RWPE2 (cell line): Measurements from ENCODE around the gene SUPT3H.

Source experiments
- ATAC-seq: fragments of 200-7000 bp; cut with Tn5 transposase; 3 replicates; pipeline ENCODE4 v1.9.1; 2021; ENCODE audit warnings: low read depth
- DNase-seq: peaks from one replicate; pipeline ENCODE4 v3.0.0-alpha.2; 2020; ENCODE audit warnings: low spot score
- H3K27ac ChIP-seq: fragments of 450-650 bp; 2 replicates; pipeline ENCODE4 v1.5.1; 2017; ENCODE audit warnings: mild to moderate bottlenecking; ENCODE audit not compliant: poor library complexity, severe bottlenecking
- H3K27me3 ChIP-seq: fragments of 250-450 bp; sonication (Bioruptor Pico); 2 replicates; pipeline ENCODE4 v1.5.1; 2021; ENCODE audit warnings: mild to moderate bottlenecking, moderate library complexity; ENCODE audit not compliant: insufficient read depth, poor library complexity, severe bottlenecking
- H3K36me3 ChIP-seq: fragments of 250-450 bp; sonication (Bioruptor Pico); 2 replicates; pipeline ENCODE4 v1.5.1; 2020; ENCODE audit warnings: low read depth, mild to moderate bottlenecking, moderate library complexity
- H3K4me1 ChIP-seq: fragments of 250-450 bp; sonication (Bioruptor Pico); 2 replicates; pipeline ENCODE4 v1.5.1; 2021; ENCODE audit warnings: mild to moderate bottlenecking, moderate library complexity; ENCODE audit not compliant: insufficient read depth, poor library complexity, severe bottlenecking
- H3K4me3 ChIP-seq: fragments of 250-450 bp; sonication (Bioruptor Pico); 2 replicates; pipeline ENCODE4 v1.5.1; 2021; ENCODE audit warnings: mild to moderate bottlenecking, moderate library complexity; ENCODE audit not compliant: severe bottlenecking
- H3K9me3 ChIP-seq: fragments of 250-450 bp; sonication (Bioruptor Pico); 2 replicates; pipeline ENCODE4 v1.5.1; 2021; ENCODE audit warnings: mild to moderate bottlenecking, moderate library complexity; ENCODE audit not compliant: severe bottlenecking
- TF ChIP-seq, protein P1 (sequence below): fragments of 450-650 bp; IDR thresholded peaks from one replicate; pipeline ENCODE4 v1.5.1; 2017; ENCODE audit warnings: mild to moderate bottlenecking, moderate library complexity; ENCODE audit not compliant: poor library complexity, severe bottlenecking

Gene SUPT3H

DNA sequence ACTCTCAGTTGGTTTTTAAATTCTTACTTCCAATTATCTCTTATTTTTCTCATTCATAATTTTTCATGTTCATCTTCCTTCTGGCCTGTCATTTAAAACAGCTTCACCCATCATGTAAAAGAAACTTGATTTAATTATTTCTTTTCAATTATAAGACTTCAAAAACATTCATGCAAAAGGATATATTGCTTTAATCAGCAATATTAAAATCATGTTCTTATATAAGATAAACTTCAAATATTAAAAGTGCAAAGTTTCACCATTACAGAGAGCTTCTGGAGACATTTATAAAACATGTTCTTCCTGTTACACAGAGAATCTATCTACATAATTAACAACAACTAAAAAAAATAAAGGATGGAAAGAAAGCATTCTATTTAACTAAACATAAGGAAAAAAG lies 446.3 kb downstream of the SUPT3H start:
- Histone ChIP-seq H3K27me3 (no peaks in the 10 kb centered on the region), H3K4me3 (no peak overlapping the region), H3K9me3 (no peaks in the 10 kb centered on the region), H3K4me1 (no peaks in the 10 kb centered on the region), H3K27ac (no peak overlapping the region), H3K36me3 (no peaks in the 10 kb centered on the region)
- ATAC-seq = no peak
- TF ChIP-seq, protein P1, sequence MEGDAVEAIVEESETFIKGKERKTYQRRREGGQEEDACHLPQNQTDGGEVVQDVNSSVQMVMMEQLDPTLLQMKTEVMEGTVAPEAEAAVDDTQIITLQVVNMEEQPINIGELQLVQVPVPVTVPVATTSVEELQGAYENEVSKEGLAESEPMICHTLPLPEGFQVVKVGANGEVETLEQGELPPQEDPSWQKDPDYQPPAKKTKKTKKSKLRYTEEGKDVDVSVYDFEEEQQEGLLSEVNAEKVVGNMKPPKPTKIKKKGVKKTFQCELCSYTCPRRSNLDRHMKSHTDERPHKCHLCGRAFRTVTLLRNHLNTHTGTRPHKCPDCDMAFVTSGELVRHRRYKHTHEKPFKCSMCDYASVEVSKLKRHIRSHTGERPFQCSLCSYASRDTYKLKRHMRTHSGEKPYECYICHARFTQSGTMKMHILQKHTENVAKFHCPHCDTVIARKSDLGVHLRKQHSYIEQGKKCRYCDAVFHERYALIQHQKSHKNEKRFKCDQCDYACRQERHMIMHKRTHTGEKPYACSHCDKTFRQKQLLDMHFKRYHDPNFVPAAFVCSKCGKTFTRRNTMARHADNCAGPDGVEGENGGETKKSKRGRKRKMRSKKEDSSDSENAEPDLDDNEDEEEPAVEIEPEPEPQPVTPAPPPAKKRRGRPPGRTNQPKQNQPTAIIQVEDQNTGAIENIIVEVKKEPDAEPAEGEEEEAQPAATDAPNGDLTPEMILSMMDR = no peak
- DNase-seq = no peak

DNA sequence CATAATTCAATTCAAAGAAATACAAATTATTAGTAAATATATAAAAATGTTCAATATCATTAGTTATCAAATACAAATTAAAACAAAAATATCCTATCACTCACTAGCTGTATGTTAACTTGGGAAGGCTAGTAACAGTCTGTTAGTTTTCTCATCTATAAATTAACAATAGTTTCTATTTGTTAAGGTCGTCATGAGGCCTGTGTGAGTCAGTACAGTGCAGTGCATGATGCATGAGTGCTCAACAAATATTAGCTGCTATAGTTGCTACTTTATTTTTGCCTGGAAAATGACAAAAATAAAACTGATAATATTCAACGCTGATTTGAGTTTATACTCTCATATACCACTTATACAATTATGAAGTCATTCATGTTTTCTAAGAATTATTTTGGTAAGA lies 451.2 kb downstream of the SUPT3H start:
- DNase-seq = no peak
- Histone ChIP-seq H3K4me3 (no peak overlapping the region), H3K27ac (no peak overlapping the region), H3K9me3 (no peaks in the 10 kb centered on the region), H3K4me1 (no peaks in the 10 kb centered on the region), H3K27me3 (no peaks in the 10 kb centered on the region), H3K36me3 (no peaks in the 10 kb centered on the region)
- TF ChIP-seq, protein P1 = no peak
- peak; percentile 52; the same call in 1 of the 3 replicates for ATAC-seq

DNA sequence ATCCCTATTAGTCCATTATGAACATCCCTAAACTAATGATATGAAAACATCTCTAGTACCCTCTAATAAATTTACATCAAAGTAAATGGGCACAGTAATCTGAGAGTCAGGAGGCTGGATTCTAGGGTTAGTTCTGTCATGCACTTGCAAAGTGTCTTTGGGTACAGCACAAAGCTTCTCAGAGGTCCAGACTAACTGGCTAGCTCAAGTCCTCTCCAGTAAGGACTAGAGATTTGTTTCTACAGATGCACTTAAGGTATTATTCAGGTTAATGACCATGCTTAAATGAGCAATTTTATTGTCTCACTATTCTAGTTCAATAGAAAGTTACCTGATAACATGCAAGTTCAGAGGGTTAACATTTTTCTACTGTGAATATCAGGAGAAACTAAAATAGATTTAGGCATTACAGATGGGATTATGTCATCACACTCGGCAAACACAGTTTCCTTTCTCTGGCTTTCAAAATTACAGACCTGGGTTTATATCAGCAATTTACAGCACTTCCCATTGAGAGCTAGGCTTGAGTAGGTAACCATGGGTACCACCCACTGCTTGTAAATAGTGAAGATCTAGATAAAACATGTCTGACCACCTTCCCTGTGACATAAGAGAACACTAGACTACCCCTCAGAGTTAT lies 452.5 kb downstream of the SUPT3H start:
- H3K4me3 ChIP-seq = no peak overlapping the region
- H3K27me3 ChIP-seq = no peaks in the 10 kb centered on the region
- no peak for DNase-seq
- H3K36me3 ChIP-seq = no peaks in the 10 kb centered on the region
- TF ChIP-seq, protein P1 = no peak
- ATAC-seq = no peak; the same call in 2 of the 3 replicates
- H3K27ac ChIP-seq = no peak overlapping the region
- no peaks in the 10 kb centered on the region for H3K4me1 ChIP-seq
- no peaks in the 10 kb centered on the region for H3K9me3 ChIP-seq

DNA sequence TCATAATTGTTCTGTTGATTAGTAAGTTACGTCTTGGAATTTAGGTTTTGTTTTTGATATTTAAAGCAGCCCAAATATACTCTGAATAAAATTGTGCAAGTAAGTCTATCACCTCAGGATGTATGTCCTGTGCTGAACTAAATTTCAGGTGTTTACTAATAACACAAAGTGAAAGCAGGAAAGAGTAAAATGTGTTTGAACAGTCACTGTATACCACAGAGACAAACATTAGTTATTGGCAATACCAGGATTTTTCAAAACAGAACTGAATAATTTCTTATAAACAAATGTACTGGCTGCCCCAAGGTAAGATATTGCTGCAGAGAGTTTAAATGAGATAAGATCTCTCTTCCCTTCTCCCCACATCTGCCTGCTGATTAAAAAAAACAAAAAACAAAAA lies 454.3 kb downstream of the SUPT3H start:
- H3K27ac ChIP-seq = no peak overlapping the region
- no peaks in the 10 kb centered on the region for H3K9me3 ChIP-seq
- H3K27me3 ChIP-seq = no peaks in the 10 kb centered on the region
- TF ChIP-seq, protein P1 = no peak
- ATAC-seq (no peak), DNase-seq (no peak)
- H3K4me1 ChIP-seq = no peaks in the 10 kb centered on the region
- no peaks in the 10 kb centered on the region for H3K36me3 ChIP-seq
- no peak overlapping the region for H3K4me3 ChIP-seq

DNA sequence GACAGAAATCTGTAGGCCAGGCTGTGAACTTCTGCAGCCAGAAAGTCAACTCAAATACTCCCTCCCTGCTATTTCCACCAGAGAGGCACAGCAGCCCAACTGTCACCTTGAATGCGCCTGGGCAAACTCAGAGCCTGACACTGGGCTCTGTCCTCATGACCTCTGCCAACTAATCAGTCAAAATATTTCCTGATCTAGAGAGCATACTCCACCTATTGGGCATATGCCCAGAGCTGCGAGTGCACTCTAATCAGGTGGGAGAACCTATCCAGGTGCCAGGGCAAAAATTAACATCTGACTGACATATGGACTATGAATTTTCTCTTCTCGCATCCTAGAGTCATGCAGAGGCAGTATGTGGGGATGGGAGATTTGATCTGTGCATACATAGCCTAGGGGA lies 455.9 kb downstream of the SUPT3H start:
- Histone ChIP-seq H3K27me3 (no peaks in the 10 kb centered on the region), H3K27ac (no peak overlapping the region), H3K4me3 (no peak overlapping the region), H3K4me1 (no peaks in the 10 kb centered on the region), H3K36me3 (no peaks in the 10 kb centered on the region), H3K9me3 (no peaks in the 10 kb centered on the region)
- DNase-seq (no peak), ATAC-seq (0 out of 3 replicates have a peak, but pooled peaks have one; percentile 36)
- TF ChIP-seq, protein P1 = peak; percentile 8
